GM12801 (cell line): ENCODE data around the gene CYREN.

ENCODE experiments used
- TF ChIP-seq, protein P1 (sequence below): IDR thresholded peaks from one replicate; pipeline ENCODE4 v1.5.1; 2011; ENCODE audit warnings: control low read depth; ENCODE audit not compliant: insufficient read length; ENCODE audit errors: extremely low read depth

CYREN gene

DNA sequence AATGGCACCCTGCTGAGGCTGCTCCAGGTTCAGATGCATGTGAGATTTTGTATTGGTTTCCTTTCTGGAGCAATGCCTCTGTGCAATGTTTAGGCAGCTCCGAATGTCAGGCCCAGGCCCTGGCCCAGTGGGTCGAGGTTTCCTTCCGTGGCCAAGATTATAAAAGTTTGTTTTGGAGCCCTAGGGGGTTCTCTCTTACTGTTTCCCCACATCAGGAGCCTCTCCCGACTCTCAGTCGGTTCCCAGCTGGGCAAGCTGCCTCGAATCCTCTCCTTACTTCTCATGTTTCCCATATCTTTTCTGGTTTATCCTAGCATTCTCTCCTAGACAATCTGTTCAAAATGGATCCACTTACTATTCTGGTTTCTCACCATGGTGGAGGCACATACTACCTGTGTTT is 11.6 kb downstream of the CYREN start:
- TF ChIP-seq, protein P1, sequence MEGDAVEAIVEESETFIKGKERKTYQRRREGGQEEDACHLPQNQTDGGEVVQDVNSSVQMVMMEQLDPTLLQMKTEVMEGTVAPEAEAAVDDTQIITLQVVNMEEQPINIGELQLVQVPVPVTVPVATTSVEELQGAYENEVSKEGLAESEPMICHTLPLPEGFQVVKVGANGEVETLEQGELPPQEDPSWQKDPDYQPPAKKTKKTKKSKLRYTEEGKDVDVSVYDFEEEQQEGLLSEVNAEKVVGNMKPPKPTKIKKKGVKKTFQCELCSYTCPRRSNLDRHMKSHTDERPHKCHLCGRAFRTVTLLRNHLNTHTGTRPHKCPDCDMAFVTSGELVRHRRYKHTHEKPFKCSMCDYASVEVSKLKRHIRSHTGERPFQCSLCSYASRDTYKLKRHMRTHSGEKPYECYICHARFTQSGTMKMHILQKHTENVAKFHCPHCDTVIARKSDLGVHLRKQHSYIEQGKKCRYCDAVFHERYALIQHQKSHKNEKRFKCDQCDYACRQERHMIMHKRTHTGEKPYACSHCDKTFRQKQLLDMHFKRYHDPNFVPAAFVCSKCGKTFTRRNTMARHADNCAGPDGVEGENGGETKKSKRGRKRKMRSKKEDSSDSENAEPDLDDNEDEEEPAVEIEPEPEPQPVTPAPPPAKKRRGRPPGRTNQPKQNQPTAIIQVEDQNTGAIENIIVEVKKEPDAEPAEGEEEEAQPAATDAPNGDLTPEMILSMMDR, result no peak

DNA sequence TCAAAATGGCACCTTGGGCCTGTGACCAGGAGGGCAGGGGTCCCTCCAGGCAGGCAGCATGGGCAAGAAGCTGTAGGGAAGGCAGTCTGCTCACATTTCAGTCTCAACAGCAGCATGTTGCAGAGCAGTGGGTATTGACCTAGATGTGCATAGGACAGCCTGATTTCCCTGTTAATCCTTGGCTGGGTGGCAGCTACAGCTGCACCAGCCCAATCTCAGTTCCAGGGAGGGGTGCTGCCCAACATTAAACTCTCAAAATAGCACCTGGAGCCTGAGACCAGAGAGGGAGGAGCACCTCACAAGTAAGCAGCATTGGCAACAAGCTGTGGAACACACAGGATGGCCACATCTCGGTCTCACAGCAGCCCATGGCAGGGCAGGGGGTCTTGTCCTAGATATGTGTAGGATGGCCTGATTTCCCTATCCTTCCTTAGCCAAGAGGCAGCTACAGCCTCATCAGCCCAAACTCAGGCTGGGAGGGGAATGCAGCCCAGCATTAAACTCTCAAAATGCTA is 12.3 kb downstream of the CYREN start:
- TF ChIP-seq, protein P1, result no peak

DNA sequence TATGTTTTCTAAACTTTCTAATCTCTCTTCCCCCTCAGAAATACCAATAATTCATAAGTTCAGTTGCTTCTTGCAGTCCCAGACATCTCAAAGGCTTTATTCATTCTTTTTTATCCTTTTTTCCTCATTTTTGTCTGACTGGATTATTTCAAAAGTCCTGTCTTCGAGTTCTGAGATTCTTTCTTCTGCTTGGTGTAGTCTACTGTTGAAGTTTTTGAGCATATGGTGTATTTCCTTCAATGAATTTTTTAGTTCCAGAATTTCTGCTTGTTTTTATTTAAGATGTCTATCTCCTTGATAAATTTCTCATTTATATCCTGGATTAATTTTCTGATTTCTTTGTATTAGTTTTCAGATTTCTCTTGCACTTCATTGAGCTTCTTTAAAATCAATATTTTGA is 14.2 kb downstream of the CYREN start:
- TF ChIP-seq, protein P1, result no peak

DNA sequence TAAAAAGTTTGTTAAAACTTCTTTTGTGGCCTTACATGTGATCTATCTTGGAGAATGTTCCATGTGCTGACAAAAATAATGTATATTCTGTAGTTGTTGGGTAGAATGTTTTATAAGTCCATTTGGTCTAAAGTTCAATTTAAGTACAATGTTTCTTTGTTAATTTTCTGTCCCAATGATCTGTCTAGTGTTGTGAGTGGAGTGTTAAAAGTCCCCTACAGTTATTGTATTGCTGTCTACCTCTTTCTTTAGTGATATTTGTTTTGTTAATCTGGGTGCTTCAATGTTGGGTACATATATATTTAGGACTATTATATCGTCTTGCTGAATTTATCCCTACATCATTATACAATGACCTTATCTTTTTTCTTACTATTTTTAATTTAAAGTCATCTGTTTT is 15.8 kb downstream of the CYREN start:
- TF ChIP-seq, protein P1, result no peak

DNA sequence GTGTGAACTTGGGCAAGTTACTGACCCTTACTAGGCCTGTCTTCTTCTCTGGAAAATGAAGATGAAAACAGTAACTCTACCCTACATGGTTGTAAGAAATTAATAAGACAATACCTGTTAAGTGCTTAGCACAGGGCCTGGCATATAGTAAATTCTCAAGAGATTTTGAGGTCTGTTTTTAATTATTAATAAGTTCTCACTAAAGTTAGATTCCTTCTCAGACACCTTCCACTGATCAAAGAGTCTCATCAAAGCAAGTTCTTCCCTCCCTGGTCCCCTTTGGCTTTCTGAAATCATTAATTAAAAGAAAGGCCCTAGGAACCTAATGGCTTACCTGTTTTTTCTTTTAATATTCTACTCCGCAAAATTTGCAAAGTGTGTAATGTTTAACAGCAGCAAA is 18.1 kb downstream of the CYREN start:
- TF ChIP-seq, protein P1, result no peak

DNA sequence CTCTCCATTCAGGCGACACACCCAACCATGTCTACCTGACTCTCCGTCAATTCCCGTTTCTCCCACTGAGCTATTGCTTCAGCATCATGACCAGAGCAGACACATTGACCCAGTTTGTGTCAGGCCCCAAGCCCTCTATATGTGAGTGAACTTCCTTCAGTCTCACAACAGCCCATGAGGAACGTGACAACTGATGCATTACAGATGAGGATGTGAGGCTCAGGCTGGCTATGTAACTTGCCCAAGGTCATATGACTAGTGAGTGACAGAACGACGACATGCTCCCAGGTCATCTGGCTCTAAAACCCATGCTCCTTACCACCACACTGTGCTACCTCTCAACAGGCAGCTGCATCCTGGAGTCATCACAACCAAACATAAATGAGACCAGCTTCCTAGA is 19.0 kb downstream of the CYREN start:
- TF ChIP-seq, protein P1, result no peak

DNA sequence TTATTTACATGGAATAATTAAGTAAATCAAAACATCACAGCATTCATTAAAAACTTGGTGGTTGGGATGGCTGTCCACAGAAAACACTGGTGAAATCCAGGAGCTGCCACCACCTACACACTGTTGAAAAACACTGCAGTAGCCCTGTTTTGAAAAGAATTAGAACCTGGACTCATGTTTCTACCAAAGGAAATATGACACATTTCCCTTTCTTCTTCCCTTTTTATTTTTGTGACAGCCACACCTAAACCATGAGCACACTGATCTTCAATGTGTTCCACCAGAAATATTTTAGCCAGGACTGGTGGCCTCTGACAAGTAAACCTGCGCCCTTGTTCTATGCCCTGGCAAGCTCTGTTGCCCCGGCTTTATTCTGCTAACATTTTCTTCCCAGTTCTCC is 19.4 kb downstream of the CYREN start:
- TF ChIP-seq, protein P1, result no peak
